ENCODE results near the gene OSGIN1.

OSGIN1 gene

GRCh38 chr16:84005391-84005790 is 52.4 kb downstream of the OSGIN1 start:
- Histone ChIP-seq H3K9ac (ENCODE audit: low read length) (no peak overlapping the region), H3K4me2 (ENCODE audit: low read length) (no peak overlapping the region), H3K36me3 (ENCODE audit: control insufficient read depth in 1 of 2, insufficient read depth in 2 of 2, low read length in 2 of 2) (no peaks in the 10 kb centered on the region), H2BK120ac (ENCODE audit: insufficient read depth, low read length, poor library complexity) (no peak overlapping the region), H3K27me3 (ENCODE audit: insufficient read depth, low read length) (no peaks in the 10 kb centered on the region), H2BK5ac (ENCODE audit: low read depth, low read length, poor library complexity) (no peak overlapping the region), H3K14ac (ENCODE audit: low read length) (no peak overlapping the region), H3K9me3 (ENCODE audit: insufficient read depth, low read depth, low read length) (peaks cover 2% of the 10 kb centered on the region), H3K4ac (ENCODE audit: low read depth, low read length) (no peak overlapping the region), H3K79me2 (ENCODE audit: control insufficient read depth, insufficient read depth, low read length, poor library complexity) (no peaks in the 10 kb centered on the region), H3K79me1 (ENCODE audit: low read length) (no peaks in the 10 kb centered on the region), H2BK12ac (ENCODE audit: low read length) (no peak overlapping the region), H2AFZ (ENCODE audit: insufficient read depth, low read length, poor library complexity) (no peak overlapping the region), H4K91ac (ENCODE audit: low read depth, low read length) (no peak overlapping the region), H3K23ac (ENCODE audit: low read length) (no peak overlapping the region), H3K18ac (ENCODE audit: low read length) (no peak overlapping the region), H4K8ac (ENCODE audit: low read depth, low read length) (no peak overlapping the region), H4K12ac (ENCODE audit: low read depth, low read length) (no peak overlapping the region), H3K27ac (ENCODE audit: low read depth, low read length) (no peak overlapping the region), H3K4me1 (ENCODE audit: control insufficient read depth in 1 of 2, insufficient read depth in 2 of 2, low read length in 2 of 2) (no peaks in the 10 kb centered on the region), H2AK5ac (ENCODE audit: low read length) (no peak overlapping the region), H3K4me3 (ENCODE audit: low read depth, low read length) (no peak overlapping the region)
- no peak for DNase-seq
- WGBS (ENCODE audit: extremely low coverage, insufficient coverage, insufficient read length), result no CpG with 5 or more reads among the region's 5 CpGs

- no peak overlapping the region for H3K14ac ChIP-seq (ENCODE audit: low read length)
These were observed 54.5 kb downstream of the OSGIN1 start for GRCh38 chr16:84007520-84007919.

GRCh38 chr16:84007965-84008364 is 54.9 kb downstream of the OSGIN1 start:
- Histone ChIP-seq H3K9ac (ENCODE audit: low read length) (no peak overlapping the region), H3K27ac (ENCODE audit: low read depth, low read length) (no peak overlapping the region), H4K12ac (ENCODE audit: low read depth, low read length) (no peak overlapping the region), H2BK120ac (ENCODE audit: insufficient read depth, low read length, poor library complexity) (no peak overlapping the region), H3K4me1 (ENCODE audit: control insufficient read depth in 1 of 2, insufficient read depth in 2 of 2, low read length in 2 of 2) (no peaks in the 10 kb centered on the region), H2BK12ac (ENCODE audit: low read length) (no peak overlapping the region), H2AFZ (ENCODE audit: insufficient read depth, low read length, poor library complexity) (no peak overlapping the region), H3K36me3 (ENCODE audit: control insufficient read depth in 1 of 2, insufficient read depth in 2 of 2, low read length in 2 of 2) (no peaks in the 10 kb centered on the region), H3K4me2 (ENCODE audit: low read length) (no peak overlapping the region), H4K8ac (ENCODE audit: low read depth, low read length) (no peak overlapping the region), H2AK5ac (ENCODE audit: low read length) (no peak overlapping the region), H3K4me3 (ENCODE audit: low read depth, low read length) (no peak overlapping the region), H3K14ac (ENCODE audit: low read length) (no peak overlapping the region), H3K23ac (ENCODE audit: low read length) (no peak overlapping the region), H2BK5ac (ENCODE audit: low read depth, low read length, poor library complexity) (no peak overlapping the region), H3K9me3 (ENCODE audit: insufficient read depth, low read depth, low read length) (peaks cover 1% of the 10 kb centered on the region), H3K4ac (ENCODE audit: low read depth, low read length) (no peak overlapping the region), H3K18ac (ENCODE audit: low read length) (no peak overlapping the region), H4K91ac (ENCODE audit: low read depth, low read length) (no peak overlapping the region), H3K79me2 (ENCODE audit: control insufficient read depth, insufficient read depth, low read length, poor library complexity) (no peaks in the 10 kb centered on the region), H3K27me3 (ENCODE audit: insufficient read depth, low read length) (no peaks in the 10 kb centered on the region), H3K79me1 (ENCODE audit: low read length) (no peaks in the 10 kb centered on the region)
- WGBS (ENCODE audit: extremely low coverage, insufficient coverage, insufficient read length), result no CpG with 5 or more reads among the region's 8 CpGs
- DNase-seq, result no peak

More at GRCh38 chr16:84007520-84007919, 54.5 kb downstream of the OSGIN1 start:
- no peaks in the 10 kb centered on the region for H3K27me3 ChIP-seq (ENCODE audit: insufficient read depth, low read length)
- H3K27ac ChIP-seq (ENCODE audit: low read depth, low read length), result no peak overlapping the region
- no peak overlapping the region for H4K8ac ChIP-seq (ENCODE audit: low read depth, low read length)
- H3K18ac ChIP-seq (ENCODE audit: low read length), result no peak overlapping the region
- H4K12ac ChIP-seq (ENCODE audit: low read depth, low read length), result no peak overlapping the region
- no peak overlapping the region for H3K4ac ChIP-seq (ENCODE audit: low read depth, low read length)
- H3K9ac ChIP-seq (ENCODE audit: low read length), result no peak overlapping the region
- no peak overlapping the region for H2AK5ac ChIP-seq (ENCODE audit: low read length)
- DNase-seq, result no peak
- peaks cover 2% of the 10 kb centered on the region for H3K9me3 ChIP-seq (ENCODE audit: insufficient read depth, low read depth, low read length)
- H2AFZ ChIP-seq (ENCODE audit: insufficient read depth, low read length, poor library complexity), result no peak overlapping the region
- no peaks in the 10 kb centered on the region for H3K36me3 ChIP-seq (ENCODE audit: control insufficient read depth in 1 of 2, insufficient read depth in 2 of 2, low read length in 2 of 2)
- no peak overlapping the region for H2BK12ac ChIP-seq (ENCODE audit: low read length)
- no peaks in the 10 kb centered on the region for H3K4me1 ChIP-seq (ENCODE audit: control insufficient read depth in 1 of 2, insufficient read depth in 2 of 2, low read length in 2 of 2)
- no peak overlapping the region for H3K4me2 ChIP-seq (ENCODE audit: low read length)
- H2BK120ac ChIP-seq (ENCODE audit: insufficient read depth, low read length, poor library complexity), result no peak overlapping the region
- no CpG with 5 or more reads among the region's 4 CpGs for WGBS (ENCODE audit: extremely low coverage, insufficient coverage, insufficient read length)
- H3K23ac ChIP-seq (ENCODE audit: low read length), result no peak overlapping the region
- H3K4me3 ChIP-seq (ENCODE audit: low read depth, low read length), result no peak overlapping the region
- H2BK5ac ChIP-seq (ENCODE audit: low read depth, low read length, poor library complexity), result no peak overlapping the region
- H3K79me1 ChIP-seq (ENCODE audit: low read length), result no peaks in the 10 kb centered on the region
- H3K79me2 ChIP-seq (ENCODE audit: control insufficient read depth, insufficient read depth, low read length, poor library complexity), result no peaks in the 10 kb centered on the region
- no peak overlapping the region for H4K91ac ChIP-seq (ENCODE audit: low read depth, low read length)

- H3K4me3 ChIP-seq (ENCODE audit: low read depth, low read length), result no peak overlapping the region
- no CpG with 5 or more reads among the region's 6 CpGs for WGBS (ENCODE audit: extremely low coverage, insufficient coverage, insufficient read length)
These were observed 56.2 kb downstream of the OSGIN1 start for GRCh38 chr16:84009282-84009681.

More at GRCh38 chr16:84009282-84009681, 56.2 kb downstream of the OSGIN1 start:
- Histone ChIP-seq H3K23ac (ENCODE audit: low read length) (no peak overlapping the region), H3K14ac (ENCODE audit: low read length) (no peak overlapping the region), H3K4ac (ENCODE audit: low read depth, low read length) (no peak overlapping the region), H2BK5ac (ENCODE audit: low read depth, low read length, poor library complexity) (no peak overlapping the region), H3K36me3 (ENCODE audit: control insufficient read depth in 1 of 2, insufficient read depth in 2 of 2, low read length in 2 of 2) (no peaks in the 10 kb centered on the region), H3K27me3 (ENCODE audit: insufficient read depth, low read length) (no peaks in the 10 kb centered on the region), H4K91ac (ENCODE audit: low read depth, low read length) (no peak overlapping the region), H4K8ac (ENCODE audit: low read depth, low read length) (no peak overlapping the region), H3K79me1 (ENCODE audit: low read length) (no peaks in the 10 kb centered on the region), H2AK5ac (ENCODE audit: low read length) (no peak overlapping the region), H3K18ac (ENCODE audit: low read length) (no peak overlapping the region), H3K4me2 (ENCODE audit: low read length) (no peak overlapping the region), H2BK12ac (ENCODE audit: low read length) (no peak overlapping the region), H3K27ac (ENCODE audit: low read depth, low read length) (no peak overlapping the region), H3K4me1 (ENCODE audit: control insufficient read depth in 1 of 2, insufficient read depth in 2 of 2, low read length in 2 of 2) (no peaks in the 10 kb centered on the region), H3K79me2 (ENCODE audit: control insufficient read depth, insufficient read depth, low read length, poor library complexity) (no peaks in the 10 kb centered on the region), H3K9me3 (ENCODE audit: insufficient read depth, low read depth, low read length) (no peaks in the 10 kb centered on the region), H2BK120ac (ENCODE audit: insufficient read depth, low read length, poor library complexity) (no peak overlapping the region), H4K12ac (ENCODE audit: low read depth, low read length) (no peak overlapping the region), H2AFZ (ENCODE audit: insufficient read depth, low read length, poor library complexity) (no peak overlapping the region), H3K9ac (ENCODE audit: low read length) (no peak overlapping the region)
- DNase-seq, result no peak

Data from trophoblast cell (in vitro differentiated cells and primary cell).